NCI-H1417 treated with DMSO at 0.1 percent for 48 hours (cell line): ENCODE measurements around the gene SOST.

ENCODE experiments used
- DNase-seq: peaks from one replicate; lab custom pipeline; 2025; lab: John Stamatoyannopoulos, UW

The SOST gene

DNA sequence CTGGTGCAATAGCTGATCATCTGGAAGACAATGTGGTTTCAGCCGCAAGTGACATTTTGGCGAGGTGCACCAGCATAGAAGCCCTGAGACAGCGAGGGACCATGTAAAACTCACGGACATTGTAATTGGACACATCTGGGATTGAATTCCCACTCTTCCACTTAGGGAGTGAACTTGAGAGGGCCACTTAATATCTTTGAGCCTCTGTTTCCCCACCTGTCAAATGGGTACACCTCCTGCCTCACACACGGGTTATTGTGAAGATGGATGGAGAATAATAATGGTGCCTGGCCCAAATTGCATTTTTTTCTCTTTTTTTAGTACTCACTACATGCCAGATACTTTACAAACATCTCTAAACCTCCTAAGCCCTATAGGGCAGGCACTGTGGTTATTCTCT, 51.4 kb downstream of the SOST start:
- no peak for DNase-seq

DNA sequence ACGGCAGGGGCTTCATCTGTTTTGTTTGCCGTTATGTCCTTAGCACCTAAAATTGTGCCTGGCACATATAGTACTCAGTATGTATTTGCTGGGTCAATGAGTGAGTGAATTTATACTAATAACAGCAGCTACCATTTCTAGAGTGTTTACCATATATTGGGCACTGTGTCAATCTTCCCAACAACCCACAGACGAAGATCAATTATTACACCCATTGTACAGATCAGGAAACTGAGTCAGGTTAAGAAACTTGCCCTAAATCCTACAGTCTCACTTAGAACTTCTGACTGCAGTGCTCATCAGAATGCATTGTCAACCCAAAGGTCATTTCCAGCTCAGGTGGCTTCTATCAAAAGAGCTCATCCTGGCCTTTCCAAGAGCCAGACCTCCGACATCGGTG, 52.4 kb downstream of the SOST start:
- no peak for DNase-seq
